Measurements from ENCODE around the gene EPS15.

GRCh38 chr1:51420867-51421627 lies 98.0 kb downstream of the EPS15 start:
- TF ChIP-seq SUZ12 (IDR thresholded peaks at IDR 0.05) (no peak), ELF4 (IDR thresholded peaks at IDR 0.05) (no peak), SP1 (IDR thresholded peaks at IDR 0.05) (no peak), FOXA1 (IDR thresholded peaks at IDR 0.05) (no peak), FOXM1 (IDR thresholded peaks at IDR 0.05; ENCODE audit: borderline replicate concordance) (no peak), ZNF384 (IDR thresholded peaks at IDR 0.05) (no peak), ARNT (IDR thresholded peaks at IDR 0.05) (no peak), PKNOX1 (IDR thresholded peaks at IDR 0.05) (no peak), BHLHE40 (IDR thresholded peaks at IDR 0.05; ENCODE audit: borderline replicate concordance) (no peak), L3MBTL2 (conservative IDR thresholded peaks at IDR 0.05) (no peak), NFRKB (IDR thresholded peaks at IDR 0.05) (no peak), LEF1 (IDR thresholded peaks at IDR 0.05; ENCODE audit: borderline replicate concordance) (no peak)

Measured in HEK293T (cell line).